GM18870 (cell line): Measurements from ENCODE around the gene ANO10.
"Not testable (repeated sequence)": the region's sequence is repeated elsewhere in the genome, so short reads cannot be mapped to it uniquely, and the experiment has no call there.

Experiments used
- ATAC-seq: cut with Tn5 transposase; IDR thresholded peaks from one replicate; pipeline ENCODE4 v1.9.1; 2021; ENCODE audit warnings: moderate library complexity; ENCODE audit not compliant: unreplicated experiment

Gene ANO10

GRCh38 chr3:43484926-43485488 lies 136.8 kb downstream of the ANO10 start:
- ATAC-seq = no peak

GRCh38 chr3:43481375-43481774 lies 140.4 kb downstream of the ANO10 start:
- no peak for ATAC-seq

- not testable (repeated sequence) for ATAC-seq
These were observed 143.0 kb downstream of the ANO10 start for GRCh38 chr3:43478839-43479238.

GRCh38 chr3:43478118-43478785 lies 143.6 kb downstream of the ANO10 start:
- no peak for ATAC-seq

- ATAC-seq = no peak
These were observed 144.2 kb downstream of the ANO10 start for GRCh38 chr3:43477600-43477999.

GRCh38 chr3:43473737-43474136 lies 148.1 kb downstream of the ANO10 start:
- ATAC-seq = no peak

GRCh38 chr3:43473244-43473643 lies 148.6 kb downstream of the ANO10 start:
- no peak for ATAC-seq

- no peak for ATAC-seq
These were observed 153.7 kb downstream of the ANO10 start for GRCh38 chr3:43468133-43468532.

GRCh38 chr3:43465109-43465508 lies 156.7 kb downstream of the ANO10 start:
- no peak for ATAC-seq

GRCh38 chr3:43462566-43462965 lies 159.2 kb downstream of the ANO10 start:
- not testable (repeated sequence) for ATAC-seq

- ATAC-seq = no peak
These were observed 160.5 kb downstream of the ANO10 start for GRCh38 chr3:43461345-43461744.

- not testable (repeated sequence) for ATAC-seq
These were observed 164.8 kb downstream of the ANO10 start for GRCh38 chr3:43457038-43457437.

- ATAC-seq = no peak
These were observed 166.6 kb downstream of the ANO10 start for GRCh38 chr3:43455233-43455632.

GRCh38 chr3:43453981-43454380 lies 167.8 kb downstream of the ANO10 start:
- ATAC-seq = no peak

GRCh38 chr3:43451670-43452254 lies 170.0 kb downstream of the ANO10 start:
- ATAC-seq = no peak

- no peak for ATAC-seq
These were observed 173.7 kb downstream of the ANO10 start for GRCh38 chr3:43448098-43448497.

- no peak for ATAC-seq
These were observed 176.0 kb downstream of the ANO10 start for GRCh38 chr3:43445820-43446219.

- ATAC-seq = no peak
These were observed 178.9 kb downstream of the ANO10 start for GRCh38 chr3:43442872-43443395.

GRCh38 chr3:43436507-43437140 lies 185.2 kb downstream of the ANO10 start:
- no peak for ATAC-seq

- ATAC-seq = no peak
These were observed 186.1 kb downstream of the ANO10 start for GRCh38 chr3:43435706-43436105.

- no peak for ATAC-seq
These were observed 187.4 kb downstream of the ANO10 start for GRCh38 chr3:43434431-43434830.

- no peak for ATAC-seq
These were observed 189.3 kb downstream of the ANO10 start for GRCh38 chr3:43432462-43432861.
